Globus pallidus (tissue), 1 donor: ENCODE measurements around the gene PRKACA.
A peak's percentile ranks its signal among the peaks of the same experiment; 100 is the strongest.

ENCODE experiments used
- DNase-seq: peaks from one replicate; pipeline ENCODE4 v3.0.0-alpha.2; 2015; ENCODE audit warnings: low spot score

PRKACA gene

DNA sequence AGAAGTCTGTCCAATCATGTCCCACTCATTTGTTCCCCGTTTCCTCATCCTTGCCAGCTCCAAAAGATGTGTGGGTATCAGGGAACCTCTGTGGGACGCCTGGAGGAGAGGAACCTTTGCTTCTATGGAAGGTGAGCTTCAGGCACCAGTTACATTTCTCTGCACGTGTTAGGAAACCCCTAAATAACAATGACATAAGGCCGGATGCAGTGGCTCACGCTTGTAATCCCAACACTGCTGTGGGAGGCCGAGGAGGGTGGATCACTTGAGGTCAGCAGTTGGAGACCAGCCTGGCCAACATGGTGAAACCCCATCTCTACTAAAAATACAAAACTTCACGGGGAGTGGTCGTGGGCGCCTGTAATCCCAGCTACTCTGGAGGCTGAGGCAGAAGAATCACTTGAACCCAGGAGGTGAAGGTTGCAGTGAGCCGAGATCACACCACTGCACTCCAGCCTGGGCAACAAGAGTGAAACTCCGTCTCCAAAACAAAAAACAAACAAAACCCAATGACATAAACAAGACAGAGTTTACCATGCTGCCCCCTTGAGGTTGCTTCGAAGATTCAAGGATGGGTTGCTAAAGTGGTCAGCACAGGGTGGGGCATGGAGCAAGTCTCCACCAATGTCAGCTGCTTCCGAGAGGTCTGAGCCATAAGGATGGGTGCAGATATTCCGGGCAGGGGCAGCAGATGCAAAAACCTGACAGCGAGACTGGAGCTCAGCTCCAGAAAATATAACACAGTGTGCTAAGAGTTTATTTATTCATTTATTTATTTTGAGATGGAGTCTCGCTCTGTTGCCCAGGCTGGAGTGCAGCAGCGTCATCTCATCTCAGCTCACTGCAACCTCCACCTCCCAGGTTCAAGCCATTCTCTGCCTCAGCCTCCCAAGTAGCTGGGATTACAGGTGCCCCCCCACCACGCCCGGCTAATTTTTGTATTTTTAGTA is 74.6 kb downstream of the PRKACA start:
- peak; percentile 46 for DNase-seq
